Activated effector memory CD4-positive, alpha-beta T cell treated with anti-CD3 and anti-CD28 coated beads, Interleukin-2, amount 50 U/mL, for 16 hours (primary cell): Measurements from ENCODE around the gene RTBDN.
"Not testable (repeated sequence)": the region's sequence is repeated elsewhere in the genome, so short reads cannot be mapped to it uniquely, and the experiment has no call there.

Experiments
- DNase-seq: peaks from one replicate; pipeline ENCODE4 v3.0.0-alpha.2; 2020

RTBDN gene

GRCh38 chr19:12856653-12857052 lies 22.3 kb upstream of the RTBDN start:
- no peak for DNase-seq

- peak; percentile 95 for DNase-seq
These were observed 13.1 kb upstream of the RTBDN start for GRCh38 chr19:12847159-12848139.

DNA sequence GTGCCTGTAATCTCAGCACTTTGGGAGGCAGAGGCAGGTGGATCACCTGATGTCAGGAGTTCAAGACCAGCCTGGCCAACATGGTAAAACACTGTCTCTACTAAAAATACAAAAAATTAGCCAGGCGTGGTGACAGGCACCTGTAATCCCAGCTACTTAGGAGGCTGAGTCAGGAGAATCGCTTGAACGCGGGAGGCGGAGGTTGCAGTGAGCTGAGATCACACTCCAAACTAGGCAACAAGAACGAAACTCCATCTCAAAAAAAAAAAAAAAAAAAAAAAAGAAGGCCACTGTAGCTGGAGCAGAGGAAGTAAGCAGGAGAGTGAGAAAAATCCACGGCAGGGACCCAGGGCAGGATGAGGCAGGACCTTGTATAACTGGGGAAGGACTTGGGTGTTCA lies 12.2 kb upstream of the RTBDN start:
- DNase-seq, result not testable (repeated sequence)

DNA sequence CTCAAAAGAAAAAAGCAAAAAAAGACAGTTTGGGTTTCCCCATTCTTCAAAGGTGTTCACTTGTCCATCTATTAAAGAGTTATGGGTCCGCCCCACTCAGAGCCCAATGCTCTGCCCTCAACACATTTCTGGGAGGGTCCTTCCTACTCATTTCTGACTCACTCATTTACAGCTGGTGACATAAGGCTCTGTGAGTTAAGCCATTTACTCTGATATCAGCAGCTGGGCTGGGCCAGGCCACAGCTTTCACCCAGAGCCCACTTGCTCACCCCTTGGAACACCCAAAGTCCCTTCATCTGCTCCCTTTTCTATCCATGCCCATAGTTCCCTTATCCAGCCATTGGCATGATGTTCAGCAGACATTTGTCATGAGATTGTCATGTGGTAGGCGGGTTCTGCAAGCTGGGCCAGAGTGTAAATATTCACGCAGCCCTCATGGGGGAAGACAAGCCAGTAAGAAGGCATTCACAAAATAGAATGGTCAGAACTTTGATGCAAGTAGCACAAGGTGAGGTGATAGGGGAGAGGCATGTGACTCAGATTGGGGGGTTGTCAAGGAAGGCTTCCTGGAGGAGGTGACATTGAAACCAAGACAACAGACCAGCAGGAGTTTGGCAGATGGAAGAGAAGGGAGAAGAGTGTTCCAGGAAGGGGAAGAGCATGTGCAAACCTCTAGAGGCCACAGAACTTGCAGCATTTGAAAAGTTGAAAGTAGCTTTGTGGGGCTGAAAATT lies 9.8 kb upstream of the RTBDN start:
- no peak for DNase-seq

- DNase-seq, result no peak
These were observed 8.9 kb upstream of the RTBDN start for GRCh38 chr19:12843328-12843727.

DNA sequence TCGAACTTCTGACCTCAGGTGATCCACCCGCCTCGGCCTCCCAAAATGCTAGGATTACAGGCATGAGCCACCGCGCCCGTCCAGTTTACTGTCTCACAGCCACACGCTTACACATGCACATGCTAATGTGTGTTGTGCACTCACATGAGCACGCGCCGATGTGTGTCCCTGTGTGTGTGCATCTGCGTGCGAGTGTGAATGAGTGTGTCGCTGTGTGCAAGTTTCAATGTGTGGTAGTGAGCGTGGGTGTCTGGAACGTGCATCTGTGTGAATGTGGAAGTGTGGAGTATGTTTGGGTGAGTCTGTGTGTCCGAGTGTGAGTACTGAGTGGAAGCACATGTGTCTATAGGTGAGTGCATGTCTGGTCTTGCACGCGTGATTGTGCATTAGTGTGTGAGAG lies 8.1 kb upstream of the RTBDN start:
- DNase-seq, result no peak

DNA sequence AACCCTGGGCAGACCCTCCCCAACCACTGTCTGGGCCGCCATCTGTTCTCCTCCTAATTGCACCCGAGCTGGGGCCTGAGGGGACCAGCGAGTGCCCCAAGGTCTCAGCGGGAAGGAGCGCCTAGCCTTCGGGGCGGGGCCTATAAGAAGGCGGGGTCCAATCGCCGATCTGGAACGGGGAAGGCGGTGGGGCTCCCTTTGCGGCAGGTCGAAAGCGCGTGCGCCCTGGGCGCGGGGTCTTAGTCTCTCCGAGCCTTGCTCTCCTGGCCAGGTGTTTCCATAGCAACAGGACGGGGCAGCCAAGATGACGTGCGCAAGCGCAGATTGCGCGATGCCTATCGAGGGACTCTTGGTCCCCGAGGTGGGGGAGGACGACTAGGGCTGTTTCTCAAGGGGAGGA lies 6.7 kb upstream of the RTBDN start:
- peak; percentile 64 for DNase-seq

GRCh38 chr19:12840091-12841079 lies 6.0 kb upstream of the RTBDN start:
- peak; percentile 71 for DNase-seq

DNA sequence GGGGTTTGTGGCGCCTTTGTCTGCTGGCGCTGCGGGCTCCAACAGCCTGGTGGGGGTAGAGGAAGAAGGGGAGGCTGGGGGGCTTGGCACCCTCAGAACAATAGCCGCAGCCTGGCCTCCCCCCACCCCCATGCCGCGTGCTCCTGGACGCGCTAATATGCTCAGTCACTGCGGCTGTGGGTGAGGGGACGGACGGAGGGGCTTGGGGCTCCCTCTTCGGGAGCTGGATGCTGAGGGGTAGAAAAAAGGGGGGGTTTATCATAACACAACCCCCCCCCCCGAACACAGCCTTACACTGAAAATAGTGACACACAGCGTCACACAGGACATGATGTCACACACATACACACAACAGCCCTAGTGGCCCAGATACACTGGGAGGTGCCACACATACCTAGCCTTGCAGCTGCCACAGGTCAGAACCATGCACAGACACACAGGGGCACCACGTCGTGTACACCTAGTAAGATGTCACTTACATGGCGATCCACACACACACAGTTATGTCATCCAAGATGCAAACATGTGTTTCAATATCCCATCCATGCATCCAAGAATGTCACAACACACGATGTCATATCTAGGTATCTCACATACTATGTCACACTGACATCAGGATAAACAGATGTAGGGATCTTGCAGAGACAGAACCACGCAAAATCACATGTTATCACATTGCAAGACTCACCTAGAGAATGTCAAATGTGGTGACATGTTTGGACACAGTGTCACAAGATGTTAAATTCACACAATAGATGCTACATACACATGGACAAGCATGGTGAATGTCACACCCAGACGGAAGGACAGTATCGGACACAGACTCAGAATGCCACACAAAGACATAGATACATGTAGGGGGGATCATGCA lies 4.7 kb upstream of the RTBDN start:
- DNase-seq, result peak; percentile 64

DNA sequence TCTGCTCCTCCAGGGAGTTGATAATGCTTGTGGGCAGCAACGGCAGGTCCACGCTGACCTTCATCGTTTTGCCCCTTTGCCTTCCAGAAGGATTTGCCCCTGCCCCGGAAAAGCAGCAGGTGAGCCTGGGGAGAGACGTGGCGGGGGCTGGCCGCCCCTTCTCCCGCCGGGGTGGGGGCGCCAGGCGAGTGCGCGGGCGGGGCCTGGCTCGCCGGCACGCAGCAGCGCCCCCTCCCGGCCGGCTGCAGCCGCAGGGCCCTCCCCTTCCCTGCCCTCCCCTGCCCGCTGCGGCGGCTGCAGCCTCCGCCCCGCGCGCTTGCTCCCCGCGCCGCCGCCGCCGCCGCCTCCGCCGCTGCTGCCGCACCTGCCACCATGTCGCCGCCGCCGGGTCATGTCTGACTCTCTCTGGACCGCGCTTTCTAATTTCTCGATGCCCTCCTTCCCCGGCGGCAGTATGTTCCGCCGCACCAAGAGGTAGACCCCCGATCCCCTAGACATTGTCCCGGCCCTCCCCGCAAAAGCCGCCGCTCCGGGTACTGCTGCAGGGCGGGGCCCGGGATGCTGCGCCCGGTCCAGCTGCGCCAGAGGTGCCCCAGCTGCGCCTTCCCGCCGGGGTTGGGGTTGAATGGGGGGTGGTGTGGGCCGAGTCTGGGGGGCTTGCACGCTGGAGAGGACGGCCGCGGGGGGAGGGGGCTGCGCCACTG lies 4.0 kb upstream of the RTBDN start, which contains the start of gene MAST1:
TSS of gene MAST1 (plus strand) at position 334 of the 704 bp plus-strand sequence. CDS start at position 392, 58 bp downstream.
- peak; percentile 82 for DNase-seq

- DNase-seq, result no peak
These were observed 2.8 kb upstream of the RTBDN start for GRCh38 chr19:12837225-12837624.

GRCh38 chr19:12836529-12836863 lies 2.1 kb upstream of the RTBDN start:
- DNase-seq, result no peak

- DNase-seq, result peak; percentile 70
These were observed 788 bp upstream of the RTBDN start for GRCh38 chr19:12834976-12835757.

- peak; percentile 78 for DNase-seq
These were observed 427 bp downstream of the RTBDN start for GRCh38 chr19:12833738-12834565.

DNA sequence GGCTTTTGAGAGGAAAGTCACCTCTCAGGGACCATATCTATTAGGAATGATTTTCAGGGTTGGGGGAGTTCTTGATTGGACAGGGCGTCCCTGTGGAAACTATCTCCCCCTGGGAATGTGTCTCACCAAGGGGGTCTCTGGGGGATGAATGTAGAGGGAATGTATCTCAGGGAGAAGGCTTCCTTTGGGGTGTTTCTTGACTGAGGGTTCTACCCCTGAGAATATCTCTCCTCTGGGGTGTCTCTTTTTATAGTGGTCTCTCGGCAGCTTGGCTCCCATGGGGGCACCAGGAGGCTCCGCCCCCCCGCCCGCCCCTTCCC lies 1.0 kb downstream of the RTBDN start:
- DNase-seq, result no peak

- peak; percentile 67 for DNase-seq
These were observed 5.9 kb downstream of the RTBDN start for GRCh38 chr19:12828494-12828893.

GRCh38 chr19:12825254-12826131 lies 8.9 kb downstream of the RTBDN start:
- DNase-seq, result peak; percentile 72

DNA sequence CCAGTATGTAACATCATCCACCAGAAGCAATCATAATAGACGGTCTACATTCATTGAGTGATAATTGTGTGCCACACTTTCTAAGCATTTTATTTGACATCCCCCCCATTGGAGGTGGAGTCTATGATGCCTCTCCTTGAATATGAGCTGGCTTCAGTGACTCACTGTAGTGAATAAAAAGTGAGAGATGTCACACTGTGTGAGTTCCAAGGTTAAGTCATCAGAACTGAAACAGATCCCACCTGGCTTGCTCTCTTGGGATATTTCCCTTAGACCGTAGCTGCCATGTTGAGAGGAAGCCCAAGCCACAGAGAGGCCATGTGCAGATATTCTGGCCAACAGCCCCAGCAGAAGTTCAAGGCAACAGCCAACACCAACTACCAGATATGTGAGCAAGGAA lies 12.6 kb downstream of the RTBDN start:
- DNase-seq, result no peak
